GM21423 (cell line): ENCODE data around the gene NDUFB10.

ENCODE experiments used
- ATAC-seq: cut with Tn5 transposase; IDR thresholded peaks from one replicate; pipeline ENCODE4 v1.9.1; 2021; ENCODE audit warnings: mild to moderate bottlenecking, moderate library complexity; ENCODE audit not compliant: unreplicated experiment

Gene NDUFB10

GRCh38 chr16:1965396-1966001 lies 6.2 kb downstream of the NDUFB10 start:
- ATAC-seq: no peak

GRCh38 chr16:1966460-1966859 lies 7.1 kb downstream of the NDUFB10 start, which contains the start of gene RNF151:
Gene RNF151, plus strand, starts transcription at chr16:1966856. Its CDS starts 26 bp downstream, at chr16:1966882.
- ATAC-seq: no peak

GRCh38 chr16:1968146-1968953 lies 9.0 kb downstream of the NDUFB10 start:
- no peak for ATAC-seq

GRCh38 chr16:1971796-1972489 lies 12.6 kb downstream of the NDUFB10 start, which contains the start of gene TBL3:
Gene TBL3, plus strand, starts transcription at chr16:1972053. Its CDS starts 112 bp downstream, at chr16:1972165.
- ATAC-seq: peak; percentile 76

GRCh38 chr16:1972490-1972877 lies 13.1 kb downstream of the NDUFB10 start:
- ATAC-seq: no peak

GRCh38 chr16:1973461-1974156 lies 14.3 kb downstream of the NDUFB10 start:
- ATAC-seq: no peak

- ATAC-seq: no peak
These were observed 15.1 kb downstream of the NDUFB10 start for GRCh38 chr16:1974157-1975070.

GRCh38 chr16:1975432-1976215 lies 16.3 kb downstream of the NDUFB10 start:
- no peak for ATAC-seq

- ATAC-seq: no peak
These were observed 16.8 kb downstream of the NDUFB10 start for GRCh38 chr16:1976216-1976520.

- no peak for ATAC-seq
These were observed 17.9 kb downstream of the NDUFB10 start for GRCh38 chr16:1976951-1977874.

GRCh38 chr16:1977875-1978268 lies 18.5 kb downstream of the NDUFB10 start:
- ATAC-seq: no peak

GRCh38 chr16:1978476-1979120 lies 19.3 kb downstream of the NDUFB10 start:
- no peak for ATAC-seq

GRCh38 chr16:1979271-1980029 lies 20.1 kb downstream of the NDUFB10 start:
- ATAC-seq: no peak

- no peak for ATAC-seq
These were observed 20.9 kb downstream of the NDUFB10 start for GRCh38 chr16:1980030-1980769.

- ATAC-seq: no peak
These were observed 21.4 kb downstream of the NDUFB10 start for GRCh38 chr16:1980770-1981087.

GRCh38 chr16:1981398-1981836 lies 22.1 kb downstream of the NDUFB10 start, which contains the start of gene NOXO1:
Gene NOXO1, minus strand, starts transcription at chr16:1981469. Its CDS starts 290 bp downstream, at chr16:1981179.
- no peak for ATAC-seq
